DOHH2 (cell line): ENCODE data around the gene OCA2.

Source experiments
- EZH2phosphoT487 ChIP-seq: fragments of 200-600 bp; sonication (generic); IDR thresholded peaks from 2 replicates; pipeline ENCODE4 v1.6.1; 2017; ENCODE audit warnings: borderline replicate concordance, mild to moderate bottlenecking, antibody characterized with exemption, low read length, moderate library complexity, mixed read lengths
- TF ChIP-seq, protein P1 (sequence below): fragments of 200-600 bp; sonication (generic); IDR thresholded peaks from one replicate; pipeline ENCODE4 v1.5.1; 2014; ENCODE audit warnings: antibody characterized with exemption, mild to moderate bottlenecking, low read depth, low read length; ENCODE audit not compliant: poor library complexity, severe bottlenecking

DNA sequence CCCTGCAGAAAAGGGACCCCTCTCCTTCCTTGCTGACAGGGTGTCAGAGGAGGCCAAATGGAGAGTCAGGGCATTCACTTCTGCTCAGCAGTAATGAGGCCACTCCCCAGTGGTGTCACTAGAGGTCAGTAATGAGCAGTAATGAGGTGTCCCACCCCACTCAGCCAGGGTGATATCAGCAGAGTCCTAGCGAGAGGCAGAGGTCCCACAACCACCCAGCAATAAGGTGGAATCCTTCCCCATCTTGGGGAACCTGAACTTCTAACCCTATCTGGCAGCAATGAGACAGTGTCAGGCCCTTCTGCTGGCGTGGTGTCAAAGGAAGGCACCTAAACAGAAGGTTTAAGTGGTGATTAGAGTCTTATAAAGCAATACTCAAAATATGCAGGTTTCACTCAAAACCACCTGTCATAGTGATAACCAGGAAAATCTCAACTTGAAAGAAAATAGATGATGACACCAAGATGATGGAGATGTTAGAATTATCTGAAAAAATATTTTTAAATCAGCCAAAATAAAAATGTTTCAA is 12.9 kb downstream of the OCA2 start:
- TF ChIP-seq, protein P1, sequence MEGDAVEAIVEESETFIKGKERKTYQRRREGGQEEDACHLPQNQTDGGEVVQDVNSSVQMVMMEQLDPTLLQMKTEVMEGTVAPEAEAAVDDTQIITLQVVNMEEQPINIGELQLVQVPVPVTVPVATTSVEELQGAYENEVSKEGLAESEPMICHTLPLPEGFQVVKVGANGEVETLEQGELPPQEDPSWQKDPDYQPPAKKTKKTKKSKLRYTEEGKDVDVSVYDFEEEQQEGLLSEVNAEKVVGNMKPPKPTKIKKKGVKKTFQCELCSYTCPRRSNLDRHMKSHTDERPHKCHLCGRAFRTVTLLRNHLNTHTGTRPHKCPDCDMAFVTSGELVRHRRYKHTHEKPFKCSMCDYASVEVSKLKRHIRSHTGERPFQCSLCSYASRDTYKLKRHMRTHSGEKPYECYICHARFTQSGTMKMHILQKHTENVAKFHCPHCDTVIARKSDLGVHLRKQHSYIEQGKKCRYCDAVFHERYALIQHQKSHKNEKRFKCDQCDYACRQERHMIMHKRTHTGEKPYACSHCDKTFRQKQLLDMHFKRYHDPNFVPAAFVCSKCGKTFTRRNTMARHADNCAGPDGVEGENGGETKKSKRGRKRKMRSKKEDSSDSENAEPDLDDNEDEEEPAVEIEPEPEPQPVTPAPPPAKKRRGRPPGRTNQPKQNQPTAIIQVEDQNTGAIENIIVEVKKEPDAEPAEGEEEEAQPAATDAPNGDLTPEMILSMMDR = peak; percentile 81
- TF ChIP-seq EZH2phosphoT487 = no peak
